OCI-LY1 (cell line): ENCODE measurements around the gene ASB13.

Experiments
- EZH2 ChIP-seq: fragments of 200-600 bp; sonication (generic), shearing (Covaris generic); IDR thresholded peaks from 2 replicates; pipeline ENCODE4 v1.8.0; 2017; ENCODE audit warnings: borderline replicate concordance, mixed run types, mild to moderate bottlenecking, antibody characterized with exemption, low read length, moderate library complexity, mixed read lengths
- TF ChIP-seq, protein P1 (sequence below): fragments of 200-600 bp; sonication (generic), shearing (Covaris generic); IDR thresholded peaks from 2 replicates; pipeline ENCODE4 v1.5.1; 2017; ENCODE audit warnings: mild to moderate bottlenecking, antibody characterized with exemption, low read length, moderate library complexity, mixed read lengths

- TF ChIP-seq, protein P1, sequence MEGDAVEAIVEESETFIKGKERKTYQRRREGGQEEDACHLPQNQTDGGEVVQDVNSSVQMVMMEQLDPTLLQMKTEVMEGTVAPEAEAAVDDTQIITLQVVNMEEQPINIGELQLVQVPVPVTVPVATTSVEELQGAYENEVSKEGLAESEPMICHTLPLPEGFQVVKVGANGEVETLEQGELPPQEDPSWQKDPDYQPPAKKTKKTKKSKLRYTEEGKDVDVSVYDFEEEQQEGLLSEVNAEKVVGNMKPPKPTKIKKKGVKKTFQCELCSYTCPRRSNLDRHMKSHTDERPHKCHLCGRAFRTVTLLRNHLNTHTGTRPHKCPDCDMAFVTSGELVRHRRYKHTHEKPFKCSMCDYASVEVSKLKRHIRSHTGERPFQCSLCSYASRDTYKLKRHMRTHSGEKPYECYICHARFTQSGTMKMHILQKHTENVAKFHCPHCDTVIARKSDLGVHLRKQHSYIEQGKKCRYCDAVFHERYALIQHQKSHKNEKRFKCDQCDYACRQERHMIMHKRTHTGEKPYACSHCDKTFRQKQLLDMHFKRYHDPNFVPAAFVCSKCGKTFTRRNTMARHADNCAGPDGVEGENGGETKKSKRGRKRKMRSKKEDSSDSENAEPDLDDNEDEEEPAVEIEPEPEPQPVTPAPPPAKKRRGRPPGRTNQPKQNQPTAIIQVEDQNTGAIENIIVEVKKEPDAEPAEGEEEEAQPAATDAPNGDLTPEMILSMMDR = no peak
- no peak for TF ChIP-seq EZH2
Measured at GRCh38 chr10:5711642-5712041, 45.2 kb upstream of the ASB13 start.
